Keratinocyte (primary cell): ENCODE results near the gene INSIG1. TPM values are rescaled to one million over a fixed set of nuclear protein-coding genes. Genes with fewer than 3 reads are reported as not detected.

Experiments used
- DNase-seq: peaks from one replicate; pipeline ENCODE4 v3.0.0-alpha.2; 2011; ENCODE audit warnings: low read depth, missing footprints, low spot score
- FAIRE-seq: peaks from 2 replicates; lab custom pipeline; 2011; peaks lifted over from hg19 to GRCh38; lab: Jason Lieb, UNC
- H2AFZ ChIP-seq: 2 replicates; pipeline ENCODE4 v1.6.0; 2012; ENCODE audit warnings: low read length, control low read depth, inconsistent platforms; ENCODE audit not compliant: control insufficient read depth
- H3K27ac ChIP-seq: 2 replicates; pipeline ENCODE4 v1.5.1; 2011; ENCODE audit warnings: low read length; ENCODE audit not compliant: control insufficient read depth, insufficient read depth
- H3K27me3 ChIP-seq: 3 replicates; pipeline ENCODE4 v1.6.0; 2011; ENCODE audit warnings: low read length; ENCODE audit not compliant: control insufficient read depth, insufficient read depth; ENCODE audit errors: extremely low read depth
- H3K36me3 ChIP-seq, 2 experiments: 2 replicates in 1 of 2; 3 replicates in 1 of 2; pipeline ENCODE4 v1.5.1; 2011; ENCODE audit warnings: low read length in 2 of 2, mild to moderate bottlenecking in 1 of 2; ENCODE audit not compliant: control insufficient read depth in 2 of 2, insufficient read depth in 2 of 2; ENCODE audit errors: extremely low read depth in 1 of 2
- H3K4me1 ChIP-seq: 3 replicates; pipeline ENCODE4 v1.5.1; 2011; ENCODE audit warnings: low read length; ENCODE audit not compliant: control insufficient read depth, insufficient read depth; ENCODE audit errors: extremely low read depth
- H3K4me2 ChIP-seq: 3 replicates; pipeline ENCODE4 v1.6.0; 2011; ENCODE audit warnings: low read depth, low read length; ENCODE audit not compliant: control insufficient read depth, insufficient read depth; ENCODE audit errors: extremely low read depth
- H3K4me3 ChIP-seq, 3 experiments: fragments of 200-600 bp in 1 of 3; sonication (generic) in 1 of 3; 2 replicates in 2 of 3; 3 replicates in 1 of 3; pipeline ENCODE4 v1.5.1; 2011 to 2016; ENCODE audit warnings: low read length in 3 of 3, mild to moderate bottlenecking in 3 of 3, control low read depth in 2 of 3, inconsistent platforms in 1 of 3, low read depth in 1 of 3, mixed read lengths in 1 of 3, mixed run types in 1 of 3, moderate library complexity in 1 of 3; ENCODE audit not compliant: control insufficient read depth in 2 of 3, insufficient read depth in 2 of 3; ENCODE audit errors: extremely low read depth in 1 of 3
- H3K79me2 ChIP-seq: 2 replicates; pipeline ENCODE4 v1.6.0; 2012; ENCODE audit warnings: low read length; ENCODE audit not compliant: control insufficient read depth, insufficient read depth
- H3K9ac ChIP-seq: 3 replicates; pipeline ENCODE4 v1.6.0; 2011; ENCODE audit warnings: low read length; ENCODE audit not compliant: control insufficient read depth, insufficient read depth; ENCODE audit errors: extremely low read depth
- H3K9me1 ChIP-seq: 3 replicates; pipeline ENCODE4 v1.6.0; 2011; ENCODE audit warnings: low read length; ENCODE audit not compliant: control insufficient read depth, insufficient read depth; ENCODE audit errors: extremely low read depth
- H3K9me3 ChIP-seq: 2 replicates; pipeline ENCODE4 v1.5.1; 2012; ENCODE audit warnings: low read depth, low read length; ENCODE audit not compliant: control insufficient read depth
- H4K20me1 ChIP-seq: 3 replicates; pipeline ENCODE4 v1.6.0; 2011; ENCODE audit warnings: low read length; ENCODE audit not compliant: control insufficient read depth, insufficient read depth; ENCODE audit errors: extremely low read depth
- CTCF ChIP-seq, 3 experiments: IDR thresholded peaks in 1 of 3; conservative IDR thresholded peaks in 1 of 3; optimal IDR thresholded peaks in 1 of 3; 2 replicates in 2 of 3; 3 replicates in 1 of 3; pipeline versions ENCODE3 to v1.5.1; 2011; ENCODE audit warnings: low read length in 3 of 3, mild to moderate bottlenecking in 3 of 3, moderate library complexity in 2 of 3, control low read depth in 1 of 3, inconsistent platforms in 1 of 3; ENCODE audit not compliant: insufficient read depth in 2 of 3; ENCODE audit errors: extremely low read depth in 1 of 3
- EZH2 ChIP-seq: IDR thresholded peaks from one replicate; pipeline ENCODE4 v1.6.1; 2012; ENCODE audit warnings: inconsistent platforms, mild to moderate bottlenecking, low read length, moderate library complexity
- dilution Hi-C: fragments of 300-500 bp; cut with MboI; formaldehyde crosslinking; loops from one replicate; pipeline ENCODE4 v1.7.0; 2020; ENCODE audit warnings: low sequenced_read_pairs; ENCODE audit not compliant: extremely low pct_ligation_motif_present
- polyA plus RNA-seq, 5 experiments: library from polyadenylated mRNA; depleted of rRNA in 3 of 5; stranded (reverse) in 3 of 5; stranded (forward) in 1 of 5; unstranded in 1 of 5; fragments of >200 nt; gene quantifications; 1 replicate in 1 of 5; 2 replicates in 3 of 5; 3 replicates in 1 of 5; pipeline versions ENCODE4 v1.2.1 to v1.2.3, GENCODE V29; 2011 to 2012; ENCODE audit warnings: missing spikeins in 2 of 5, low read depth in 1 of 5, low replicate concordance in 1 of 5

The INSIG1 gene
- polyA plus RNA-seq, 1 donor (not counting 4 experiments of a cell fraction or from before 2014, with no cell fraction given): 104 TPM

GRCh38 chr7:155292680-155293226, 4.9 kb upstream of the INSIG1 start:
- H3K4me1 ChIP-seq: peaks cover 7% of the 10 kb centered on the region
- no peaks in the 10 kb centered on the region for H3K36me3 ChIP-seq
- no peaks in the 10 kb centered on the region for H3K9me3 ChIP-seq
- no peak overlapping the region for H3K9ac ChIP-seq
- TF ChIP-seq CTCF (optimal IDR thresholded peaks at IDR 0.05 in 1 of 3, IDR thresholded peaks at IDR 0.05 in 1 of 3, conservative IDR thresholded peaks at IDR 0.05 in 1 of 3; ENCODE audit: extremely low read depth in 1 of 3, insufficient read depth in 2 of 3, low read length in 3 of 3) (no peak), EZH2 (no peak)
- no peak overlapping the region for H3K27ac ChIP-seq
- no peaks in the 10 kb centered on the region for H4K20me1 ChIP-seq
- peaks cover 2% of the 10 kb centered on the region for H3K27me3 ChIP-seq
- H3K4me2 ChIP-seq: no peak overlapping the region
- H3K79me2 ChIP-seq: no peaks in the 10 kb centered on the region
- H3K4me3 ChIP-seq: no peak overlapping the region
- no peaks in the 10 kb centered on the region for H3K9me1 ChIP-seq
- FAIRE-seq: no peak
- no peak for DNase-seq
- dilution Hi-C loops: no loop called here
- no peak overlapping the region for H2AFZ ChIP-seq

DNA sequence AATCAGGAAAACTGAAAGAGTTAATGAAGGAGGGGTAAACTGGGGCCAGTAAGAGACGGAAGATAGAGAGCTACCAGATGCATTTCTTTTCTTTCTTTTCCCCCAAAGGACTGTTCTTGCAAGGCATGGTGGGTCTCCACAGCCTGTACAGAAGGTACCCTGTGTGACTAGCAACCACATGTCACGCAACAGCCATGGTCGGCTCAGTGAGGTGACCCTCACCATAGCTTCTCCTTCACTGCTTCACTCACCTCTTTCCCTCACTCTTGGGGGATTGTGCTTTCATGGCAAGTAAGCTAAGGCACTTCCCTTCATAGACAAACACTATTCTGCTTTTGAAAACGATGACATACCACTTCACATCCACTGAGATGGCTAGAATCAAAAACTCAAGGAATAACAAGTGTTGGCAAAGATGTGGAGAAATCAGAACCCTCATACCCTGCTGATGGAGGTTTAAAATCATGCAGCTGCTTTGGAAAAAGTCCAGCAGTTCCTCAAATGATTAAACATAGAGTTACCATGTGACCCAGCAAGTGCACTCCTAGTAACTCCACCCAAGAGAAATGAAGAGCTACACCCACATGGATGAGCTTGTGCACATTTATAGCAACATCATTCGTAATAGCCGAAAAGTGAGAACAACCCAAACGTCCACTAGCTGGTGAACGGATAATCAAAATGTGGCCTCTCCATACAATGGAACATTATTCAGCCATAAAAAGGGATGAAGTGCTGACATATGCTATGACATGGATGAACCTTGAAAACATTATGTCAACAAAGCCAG, 3.8 kb upstream of the INSIG1 start:
- Histone ChIP-seq H3K27me3 (peaks cover 2% of the 10 kb centered on the region), H3K4me3 (no peak overlapping the region), H3K4me2 (no peak overlapping the region), H3K79me2 (peaks cover 11% of the 10 kb centered on the region), H3K9ac (no peak overlapping the region), H3K4me1 (peaks cover 7% of the 10 kb centered on the region), H2AFZ (no peak overlapping the region), H3K27ac (no peak overlapping the region), H3K36me3 (no peaks in the 10 kb centered on the region), H3K9me3 (no peaks in the 10 kb centered on the region), H4K20me1 (peaks cover 4% of the 10 kb centered on the region), H3K9me1 (no peaks in the 10 kb centered on the region)
- DNase-seq: no peak
- dilution Hi-C loops: no loop called here
- FAIRE-seq: no peak
- TF ChIP-seq EZH2: no peak
- no peak for TF ChIP-seq CTCF (optimal IDR thresholded peaks at IDR 0.05 in 1 of 3, IDR thresholded peaks at IDR 0.05 in 1 of 3, conservative IDR thresholded peaks at IDR 0.05 in 1 of 3; ENCODE audit: extremely low read depth in 1 of 3, insufficient read depth in 2 of 3, low read length in 3 of 3)
